GM12891 (cell line): Measurements from ENCODE around the gene ARID1B.

Experiments
- PAX5 ChIP-seq: IDR thresholded peaks from 2 replicates; pipeline ENCODE4 v1.6.1; 2011; ENCODE audit warnings: low read length, moderate library complexity, mild to moderate bottlenecking; ENCODE audit not compliant: insufficient read depth, severe bottlenecking
- POLR2A ChIP-seq: IDR thresholded peaks from 2 replicates; pipeline ENCODE4 v1.6.1; 2011; ENCODE audit warnings: low read depth, low read length, control low read depth
- POLR2AphosphoS5 ChIP-seq: IDR thresholded peaks from 2 replicates; pipeline ENCODE4 v1.6.1; 2011; ENCODE audit warnings: low read depth, low read length, control low read depth
- POU2F2 ChIP-seq: IDR thresholded peaks from 2 replicates; pipeline ENCODE4 v1.6.1; 2011; ENCODE audit warnings: low read depth, mild to moderate bottlenecking, control low read depth, low read length, moderate library complexity
- SPI1 ChIP-seq: IDR thresholded peaks from 2 replicates; pipeline ENCODE4 v1.6.1; 2011; ENCODE audit warnings: low read depth, low read length, control low read depth
- TAF1 ChIP-seq: IDR thresholded peaks from 2 replicates; pipeline ENCODE4 v1.6.1; 2011; ENCODE audit warnings: low read depth, low read length, control low read depth

- TF ChIP-seq POLR2A (no peak), TAF1 (no peak), POLR2AphosphoS5 (no peak), POU2F2 (no peak), SPI1 (no peak), PAX5 (no peak)
These were observed 127.2 kb downstream of the ARID1B start for GRCh38 chr6:156904176-156904967.
